GM12872 (cell line): ENCODE data around the gene AIF1.

Source experiments
- TF ChIP-seq, protein P1 (sequence below): IDR thresholded peaks from 3 replicates; pipeline ENCODE4 v1.5.1; 2011; ENCODE audit warnings: low read depth, mild to moderate bottlenecking, low read length, moderate library complexity; ENCODE audit not compliant: insufficient read depth

AIF1 gene

DNA sequence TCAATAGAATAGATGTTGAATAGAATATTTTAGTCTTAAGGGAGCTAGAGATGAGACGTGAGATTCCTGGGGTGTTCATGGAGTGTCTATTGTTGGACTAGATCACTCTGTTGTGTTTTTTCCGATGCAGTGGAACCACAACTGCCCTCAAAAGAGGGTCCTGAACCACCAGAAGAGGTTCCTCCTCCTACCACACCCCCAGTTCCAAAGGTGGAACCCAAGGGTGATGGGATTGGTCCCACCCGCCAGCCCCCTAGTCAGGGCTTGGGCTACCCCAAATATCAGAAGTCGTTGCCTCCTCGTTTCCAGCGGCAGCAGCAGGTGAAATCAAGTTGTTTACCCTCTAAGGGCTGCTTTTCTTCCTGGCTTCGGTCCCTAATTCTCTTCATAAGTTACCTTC lies 14.0 kb downstream of the AIF1 start:
- TF ChIP-seq, protein P1, sequence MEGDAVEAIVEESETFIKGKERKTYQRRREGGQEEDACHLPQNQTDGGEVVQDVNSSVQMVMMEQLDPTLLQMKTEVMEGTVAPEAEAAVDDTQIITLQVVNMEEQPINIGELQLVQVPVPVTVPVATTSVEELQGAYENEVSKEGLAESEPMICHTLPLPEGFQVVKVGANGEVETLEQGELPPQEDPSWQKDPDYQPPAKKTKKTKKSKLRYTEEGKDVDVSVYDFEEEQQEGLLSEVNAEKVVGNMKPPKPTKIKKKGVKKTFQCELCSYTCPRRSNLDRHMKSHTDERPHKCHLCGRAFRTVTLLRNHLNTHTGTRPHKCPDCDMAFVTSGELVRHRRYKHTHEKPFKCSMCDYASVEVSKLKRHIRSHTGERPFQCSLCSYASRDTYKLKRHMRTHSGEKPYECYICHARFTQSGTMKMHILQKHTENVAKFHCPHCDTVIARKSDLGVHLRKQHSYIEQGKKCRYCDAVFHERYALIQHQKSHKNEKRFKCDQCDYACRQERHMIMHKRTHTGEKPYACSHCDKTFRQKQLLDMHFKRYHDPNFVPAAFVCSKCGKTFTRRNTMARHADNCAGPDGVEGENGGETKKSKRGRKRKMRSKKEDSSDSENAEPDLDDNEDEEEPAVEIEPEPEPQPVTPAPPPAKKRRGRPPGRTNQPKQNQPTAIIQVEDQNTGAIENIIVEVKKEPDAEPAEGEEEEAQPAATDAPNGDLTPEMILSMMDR, result no peak

DNA sequence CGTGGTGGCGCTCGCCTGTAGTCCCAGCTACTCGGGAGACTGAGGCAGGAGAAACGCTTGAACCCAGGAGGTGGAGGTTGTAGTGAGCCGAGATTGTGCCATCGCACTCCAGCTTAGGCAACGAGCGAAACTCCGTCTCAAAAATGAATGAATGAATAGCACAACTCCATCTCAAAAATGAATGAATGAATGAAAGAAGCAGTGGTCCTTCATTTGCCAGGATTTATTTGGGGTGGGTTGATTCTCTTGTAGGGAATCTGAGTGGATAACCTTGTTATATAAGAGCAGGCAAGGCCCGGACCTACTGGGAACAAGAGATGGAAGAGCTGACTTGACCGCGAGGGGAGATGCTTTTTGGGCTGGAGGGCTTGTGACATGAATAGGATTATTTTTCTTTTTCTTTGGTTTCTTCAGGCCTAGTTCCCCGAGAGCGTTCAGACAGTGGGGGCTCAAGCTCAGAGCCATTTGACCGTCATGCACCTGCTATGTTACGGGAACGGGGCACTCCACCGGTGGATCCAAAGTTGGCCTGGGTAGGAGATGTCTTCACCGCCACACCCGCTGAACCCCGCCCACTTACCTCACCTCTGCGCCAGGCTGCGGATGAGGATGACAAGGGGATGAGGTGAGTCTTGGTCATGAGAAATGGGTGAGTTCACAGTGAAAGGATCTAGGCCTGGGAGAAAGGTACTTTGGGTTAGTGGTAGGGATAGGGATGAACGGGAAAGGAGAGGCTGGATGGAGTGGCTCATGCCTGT lies 15.3 kb downstream of the AIF1 start:
- TF ChIP-seq, protein P1, result no peak

DNA sequence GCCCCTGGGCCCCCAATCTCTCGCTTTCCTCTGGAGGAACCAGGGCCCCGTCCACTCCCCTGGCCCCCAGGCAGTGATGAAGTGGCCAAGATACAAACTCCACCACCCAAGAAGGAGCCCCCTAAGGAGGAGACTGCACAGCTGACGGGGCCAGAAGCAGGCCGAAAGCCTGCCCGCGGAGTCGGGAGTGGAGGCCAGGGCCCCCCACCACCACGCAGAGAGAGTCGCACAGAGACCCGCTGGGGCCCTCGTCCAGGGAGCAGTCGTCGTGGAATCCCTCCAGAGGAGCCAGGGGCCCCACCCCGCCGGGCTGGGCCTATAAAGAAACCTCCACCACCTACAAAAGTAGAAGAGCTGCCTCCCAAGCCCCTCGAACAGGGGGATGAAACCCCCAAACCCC lies 16.2 kb downstream of the AIF1 start:
- TF ChIP-seq, protein P1, result no peak

GRCh38 chr6:31631681-31632278 lies 16.7 kb downstream of the AIF1 start:
- TF ChIP-seq, protein P1, result no peak

DNA sequence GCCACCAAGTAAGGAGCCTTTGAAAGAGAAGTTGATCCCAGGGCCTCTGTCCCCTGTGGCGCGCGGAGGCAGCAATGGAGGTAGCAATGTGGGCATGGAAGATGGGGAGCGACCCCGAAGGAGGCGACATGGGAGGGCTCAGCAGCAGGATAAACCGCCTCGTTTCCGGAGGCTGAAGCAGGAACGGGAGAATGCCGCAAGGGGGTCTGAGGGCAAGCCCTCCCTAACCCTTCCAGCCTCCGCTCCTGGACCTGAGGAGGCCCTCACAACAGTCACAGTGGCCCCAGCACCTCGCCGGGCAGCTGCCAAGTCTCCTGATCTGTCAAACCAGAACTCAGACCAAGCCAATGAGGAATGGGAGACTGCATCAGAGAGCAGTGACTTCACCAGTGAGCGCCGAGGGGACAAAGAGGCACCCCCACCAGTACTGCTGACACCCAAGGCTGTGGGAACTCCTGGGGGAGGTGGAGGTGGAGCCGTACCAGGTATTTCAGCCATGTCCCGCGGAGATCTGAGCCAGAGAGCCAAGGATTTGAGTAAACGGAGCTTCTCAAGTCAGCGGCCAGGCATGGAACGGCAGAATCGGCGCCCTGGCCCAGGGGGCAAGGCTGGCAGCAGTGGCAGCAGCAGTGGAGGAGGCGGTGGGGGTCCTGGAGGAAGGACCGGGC lies 17.4 kb downstream of the AIF1 start:
- TF ChIP-seq, protein P1, result no peak

DNA sequence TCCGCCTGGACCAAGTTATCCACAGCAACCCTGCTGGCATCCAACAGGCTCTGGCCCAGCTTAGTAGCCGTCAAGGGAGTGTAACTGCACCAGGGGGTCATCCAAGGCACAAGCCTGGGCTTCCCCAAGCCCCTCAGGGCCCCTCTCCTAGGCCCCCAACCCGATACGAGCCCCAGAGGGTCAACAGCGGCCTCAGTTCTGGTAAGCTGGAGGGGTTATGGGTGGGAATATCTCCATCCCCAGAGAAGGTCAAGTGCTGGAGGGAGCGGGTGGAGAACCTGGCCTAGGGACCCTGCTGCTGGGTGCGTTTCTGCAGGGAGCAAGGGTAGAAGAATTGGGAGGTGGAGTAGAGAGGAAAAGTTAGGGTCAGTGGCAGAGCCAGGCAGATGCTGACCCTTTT lies 18.4 kb downstream of the AIF1 start:
- TF ChIP-seq, protein P1, result no peak

DNA sequence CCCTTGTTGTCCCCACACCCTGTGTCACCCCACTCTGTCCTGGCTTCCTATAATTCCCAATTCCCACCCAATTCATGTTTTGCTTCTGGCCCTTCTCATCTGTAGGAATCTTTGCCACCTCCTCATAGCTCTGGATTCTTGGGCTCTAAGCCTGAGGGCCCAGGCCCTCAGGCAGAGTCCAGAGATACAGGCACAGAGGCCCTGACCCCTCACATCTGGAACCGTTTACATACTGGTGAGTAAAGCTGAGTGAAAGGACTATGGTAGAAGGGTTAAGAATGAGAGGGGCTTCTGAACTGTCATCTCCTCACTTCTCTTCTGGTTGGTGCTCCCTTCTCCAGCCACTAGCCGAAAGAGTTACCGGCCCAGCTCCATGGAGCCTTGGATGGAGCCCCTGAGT lies 19.1 kb downstream of the AIF1 start:
- TF ChIP-seq, protein P1, result no peak
